GM12801 (cell line): ENCODE results near the gene FRMPD2.

Experiments used
- CTCF ChIP-seq: IDR thresholded peaks from one replicate; pipeline ENCODE4 v1.5.1; 2011; ENCODE audit warnings: control low read depth; ENCODE audit not compliant: insufficient read length; ENCODE audit errors: extremely low read depth

The FRMPD2 gene

GRCh38 chr10:48257407-48257961, 17.0 kb downstream of the FRMPD2 start:
- TF ChIP-seq CTCF = no peak

- TF ChIP-seq CTCF = no peak
These were observed 18.8 kb downstream of the FRMPD2 start for GRCh38 chr10:48255722-48256121.

- no peak for TF ChIP-seq CTCF
These were observed 19.6 kb downstream of the FRMPD2 start for GRCh38 chr10:48254750-48255512.

GRCh38 chr10:48253970-48254657, 20.4 kb downstream of the FRMPD2 start:
- no peak for TF ChIP-seq CTCF

- no peak for TF ChIP-seq CTCF
These were observed 22.2 kb downstream of the FRMPD2 start for GRCh38 chr10:48252354-48252650.

- no peak for TF ChIP-seq CTCF
These were observed 22.8 kb downstream of the FRMPD2 start for GRCh38 chr10:48251525-48252353.

- no peak for TF ChIP-seq CTCF
These were observed 23.4 kb downstream of the FRMPD2 start for GRCh38 chr10:48251152-48251524.
